GM23338 (cell line): ENCODE measurements around the gene ELAVL4.

Source experiments
- CREB1 ChIP-seq: fragments of 250-450 bp; sonication (Bioruptor Pico); IDR thresholded peaks from 2 replicates; pipeline ENCODE4 v1.5.0; 2020; ENCODE audit warnings: low read depth, mild to moderate bottlenecking, moderate library complexity
- EZH2 ChIP-seq: fragments of 200-600 bp; sonication (generic); IDR thresholded peaks from one replicate; pipeline ENCODE4 v1.8.0; 2017; ENCODE audit warnings: antibody characterized with exemption, mild to moderate bottlenecking, low read depth; ENCODE audit not compliant: unreplicated experiment
- EZH2phosphoT487 ChIP-seq: fragments of 200-600 bp; sonication (generic); IDR thresholded peaks from one replicate; pipeline ENCODE4 v1.8.1; 2018; ENCODE audit warnings: antibody characterized with exemption; ENCODE audit not compliant: unreplicated experiment
- POLR2AphosphoS5 ChIP-seq: IDR thresholded peaks from 2 replicates; pipeline ENCODE4 v1.6.1; 2016; ENCODE audit warnings: antibody characterized with exemption, low read depth

DNA sequence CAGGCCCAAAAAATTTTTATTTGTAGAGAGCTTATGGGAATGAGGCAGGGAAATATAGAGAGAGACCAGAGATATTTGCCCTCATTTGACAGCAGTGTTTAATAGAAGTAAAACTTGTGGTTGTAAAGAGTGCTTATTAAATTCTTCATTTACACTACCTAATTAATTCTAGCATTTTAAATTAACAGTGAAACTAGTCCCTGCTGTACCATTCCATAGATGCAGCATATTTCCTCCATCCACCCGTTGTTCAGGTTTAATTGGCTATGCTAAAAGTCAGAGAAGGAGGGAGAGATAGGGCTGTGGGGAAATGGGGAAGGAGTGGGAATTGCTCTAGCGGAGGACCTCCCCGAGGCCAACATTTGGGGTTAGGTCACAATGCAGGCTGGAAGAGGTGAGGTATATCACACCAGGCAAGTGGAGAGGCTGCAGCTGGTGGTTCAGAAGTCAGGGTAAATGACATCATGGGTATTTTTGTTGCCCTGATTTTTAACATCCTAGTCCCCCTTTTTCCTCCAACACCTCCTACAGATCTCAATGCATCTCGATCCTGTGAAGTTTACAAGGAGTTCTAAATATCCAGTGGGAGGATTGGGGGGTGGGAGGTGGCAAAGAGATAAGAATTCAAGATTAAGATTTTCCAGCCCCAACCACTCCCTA, 38.6 kb downstream of the ELAVL4 start:
- TF ChIP-seq EZH2 (no peak), CREB1 (CRISPR knock-in tag) (no peak), POLR2AphosphoS5 (no peak), EZH2phosphoT487 (no peak)
